ENCODE measurements around the gene KCNAB1. TPM values are rescaled to one million over a fixed set of nuclear protein-coding genes. Genes with fewer than 3 reads are reported as not detected.

The KCNAB1 gene
- total and polyA plus RNA-seq, 2 of the 8 experiments (the other 6 are each of a cell fraction or from before 2014, with no cell fraction given), result 0.51 to 2.3 TPM

DNA sequence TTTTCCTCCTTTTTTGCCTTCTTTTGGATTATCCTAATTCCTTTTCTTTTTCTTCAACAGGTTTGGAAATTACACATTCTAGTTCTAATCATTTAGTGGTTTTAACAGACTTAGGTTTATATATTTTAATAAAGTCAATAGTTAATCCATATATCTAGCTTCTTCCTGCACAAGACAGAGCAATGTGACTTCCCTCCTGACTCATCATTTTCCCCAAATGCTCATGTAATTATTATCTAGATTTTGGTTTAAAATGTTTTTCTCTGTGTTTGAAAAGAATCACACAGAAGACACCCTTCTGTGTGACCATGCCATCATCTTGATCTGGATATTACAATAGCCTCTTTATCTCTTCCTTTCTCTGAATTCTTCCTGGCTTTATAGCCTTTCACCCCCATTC lies 463.1 kb downstream of the KCNAB1 start:
- no peak overlapping the region for H2AFZ ChIP-seq (ENCODE audit: low read length)
- no peak for TF ChIP-seq RXRA (IDR thresholded peaks at IDR 0.05; ENCODE audit: insufficient read depth, low read depth, low read length)

More for the DNA sequence above, 463.1 kb downstream of the KCNAB1 start:
- Histone ChIP-seq H2AK5ac (ENCODE audit: low read depth, low read length) (no peak overlapping the region), H4K20me1 (replicated peaks in 1 of 2; ENCODE audit: control insufficient read depth in 1 of 2, insufficient read depth in 2 of 2, low read length in 2 of 2) (no peaks in the 10 kb centered on the region), H3K27me3 (replicated peaks in 1 of 4; ENCODE audit: control insufficient read depth in 3 of 4, extremely low read depth in 1 of 4, insufficient read depth in 3 of 4, low read length in 3 of 4) (no peaks in the 10 kb centered on the region), H3K23ac (ENCODE audit: insufficient read length) (no peak overlapping the region), H3K27ac (ENCODE audit: low read depth, low read length) (no peak overlapping the region), H3K23me2 (ENCODE audit: low read depth, low read length) (no peaks in the 10 kb centered on the region), H3K4ac (replicated peaks; ENCODE audit: insufficient read length, low read depth, low read length) (no peak overlapping the region), H3K4me2 (ENCODE audit: insufficient read depth in 1 of 2, low read depth in 2 of 2, low read length in 2 of 2) (no peak overlapping the region), H3K4me3 (ENCODE audit: extremely low read depth in 1 of 4, insufficient read depth in 2 of 4, low read depth in 3 of 4, low read length in 4 of 4) (no peak overlapping the region), H2BK15ac (ENCODE audit: low read length) (no peak overlapping the region), H4K8ac (ENCODE audit: extremely low read depth, insufficient read depth, low read length) (no peak overlapping the region), H3K79me2 (ENCODE audit: control insufficient read depth in 1 of 2, insufficient read depth in 2 of 2, low read length in 2 of 2) (no peaks in the 10 kb centered on the region), H3K4me1 (replicated peaks in 1 of 4; ENCODE audit: control insufficient read depth in 3 of 4, insufficient read depth in 4 of 4, low read length in 3 of 4) (no peaks in the 10 kb centered on the region), H3K14ac (ENCODE audit: insufficient read length) (no peak overlapping the region), H3K9ac (replicated peaks in 1 of 4; ENCODE audit: extremely low read depth in 1 of 4, low read depth in 3 of 4, low read length in 3 of 4) (no peak overlapping the region), H4K91ac (replicated peaks; ENCODE audit: insufficient read length, low read length) (no peak overlapping the region), H3K79me1 (ENCODE audit: low read depth, low read length) (no peaks in the 10 kb centered on the region), H3K18ac (ENCODE audit: extremely low read depth, low read length) (no peak overlapping the region), H3K56ac (replicated peaks; ENCODE audit: insufficient read length, low read depth, low read length) (no peak overlapping the region), H2BK12ac (ENCODE audit: low read depth, low read length) (no peak overlapping the region), H3K36me3 (ENCODE audit: control insufficient read depth in 2 of 4, insufficient read depth in 4 of 4, low read length in 3 of 4) (no peaks in the 10 kb centered on the region), H2BK120ac (replicated peaks; ENCODE audit: low read depth, low read length) (no peak overlapping the region), H4K5ac (ENCODE audit: insufficient read length, low read depth, low read length) (no peak overlapping the region), H3K9me3 (ENCODE audit: insufficient read depth in 2 of 2, low read depth in 1 of 2, low read length in 1 of 2) (no peaks in the 10 kb centered on the region), H2BK20ac (ENCODE audit: low read length) (no peak overlapping the region), H2BK5ac (ENCODE audit: low read depth, low read length) (no peak overlapping the region)
- CTCF ChIA-PET (ENCODE audit: partially characterized antibody), result interaction anchor here (0.5 to 1.4 kb wide), 2 partner anchors 70 to 719 kb away, joined by 3 read pairs; no protein-coding TSS in a partner anchor
- POLR2A ChIA-PET (ENCODE audit: partially characterized antibody), result interaction anchor here (1.4 kb wide), 1 partner anchor 22 kb away, joined by 3 read pairs; no protein-coding TSS in a partner anchor
- no peak for FAIRE-seq
- no peak for DNase-seq (ENCODE audit: low read depth in 1 of 2, low spot score in 2 of 2)

Data from H1 (cell line).